HEK293 (cell line): ENCODE results near the gene YTHDC2.
A peak's percentile ranks its signal among the peaks of the same experiment; 100 is the strongest.

Experiments
- CTCF ChIA-PET: fragments of 350-600 bp; formaldehyde crosslinking; extraction: SDS; loops from one replicate; lab custom pipeline; 2021; ENCODE audit warnings: antibody characterized with exemption; lab: Yijun Ruan, JAX
- POLR2A ChIA-PET: fragments of 300-600 bp; formaldehyde crosslinking; extraction: SDS; loops from one replicate; lab custom pipeline; 2020; ENCODE audit warnings: antibody characterized with exemption, inconsistent platforms; lab: Yijun Ruan, JAX
- H3K27ac ChIP-seq: fragments of 200-500 bp; sonication (Bioruptor generic); 2 replicates; pipeline ENCODE4 v1.5.1; 2014; ENCODE audit warnings: low read depth, low read length, control low read depth, inconsistent platforms; ENCODE audit errors: extremely low read depth
- H3K36me3 ChIP-seq, 2 experiments: fragments of 200-500 bp in 1 of 2; sonication (Bioruptor generic) in 1 of 2; 1 replicate in 1 of 2; 2 replicates in 1 of 2; pipeline ENCODE4 v1.5.1; 2014 to 2017; ENCODE audit warnings: inconsistent platforms in 2 of 2, low read length in 2 of 2; ENCODE audit not compliant: control insufficient read depth in 2 of 2, insufficient read depth in 1 of 2
- H3K4me1 ChIP-seq: fragments of 200-500 bp; sonication (Bioruptor generic); 2 replicates; pipeline ENCODE4 v1.5.1; 2014; ENCODE audit warnings: mild to moderate bottlenecking, low read length, inconsistent platforms; ENCODE audit not compliant: control insufficient read depth, insufficient read depth
- H3K4me3 ChIP-seq: 2 replicates; pipeline ENCODE4 v1.5.1; 2011; ENCODE audit warnings: low read depth, mild to moderate bottlenecking, control low read depth, low read length, moderate library complexity
- H3K9me3 ChIP-seq: fragments of 200-500 bp; sonication (Bioruptor generic); 2 replicates; pipeline ENCODE4 v1.5.1; 2014; ENCODE audit warnings: low read depth, low read length, inconsistent platforms; ENCODE audit not compliant: control insufficient read depth, insufficient read depth
- AEBP2 ChIP-seq: fragments of 450-650 bp; formaldehyde crosslinking; IDR thresholded peaks from 2 replicates; pipeline ENCODE4 v1.5.1; 2016; ENCODE audit warnings: missing biosample characterization, missing genetic modification characterization, borderline replicate concordance
- EGR2 ChIP-seq: fragments of 450-650 bp; formaldehyde crosslinking; IDR thresholded peaks from 2 replicates; pipeline ENCODE4 v1.5.1; 2016; ENCODE audit warnings: low read depth, missing biosample characterization, missing genetic modification characterization
- PRDM10 ChIP-seq: fragments of 450-650 bp; formaldehyde crosslinking; IDR thresholded peaks from 2 replicates; pipeline ENCODE4 v1.5.1; 2016; ENCODE audit warnings: missing biosample characterization, missing genetic modification characterization
- SCRT1 ChIP-seq: fragments of 450-650 bp; formaldehyde crosslinking; IDR thresholded peaks from 2 replicates; pipeline ENCODE4 v1.5.1; 2016; ENCODE audit warnings: missing biosample characterization, missing genetic modification characterization, borderline replicate concordance
- TCF7L2 ChIP-seq: IDR thresholded peaks from 2 replicates; pipeline ENCODE4 v1.6.1; 2011; ENCODE audit warnings: low read depth, mild to moderate bottlenecking, inconsistent platforms, low read length, moderate library complexity, borderline replicate concordance
- WT1 ChIP-seq: fragments of 450-650 bp; formaldehyde crosslinking; IDR thresholded peaks from 2 replicates; pipeline ENCODE4 v1.5.1; 2016; ENCODE audit warnings: missing biosample characterization, missing genetic modification characterization
- ZBTB1 ChIP-seq: fragments of 450-650 bp; formaldehyde crosslinking; IDR thresholded peaks from 2 replicates; pipeline ENCODE4 v1.5.1; 2016; ENCODE audit warnings: missing biosample characterization, missing genetic modification characterization
- ZBTB20 ChIP-seq: fragments of 450-650 bp; formaldehyde crosslinking; IDR thresholded peaks from 2 replicates; pipeline ENCODE4 v1.5.1; 2016; ENCODE audit warnings: missing biosample characterization, missing genetic modification characterization
- ZBTB8A ChIP-seq: fragments of 450-650 bp; formaldehyde crosslinking; IDR thresholded peaks from 2 replicates; pipeline ENCODE4 v1.5.1; 2016; ENCODE audit warnings: missing biosample characterization, missing genetic modification characterization
- ZEB2 ChIP-seq: fragments of 450-650 bp; formaldehyde crosslinking; IDR thresholded peaks from 2 replicates; pipeline ENCODE4 v1.5.1; 2016; ENCODE audit warnings: missing biosample characterization, missing genetic modification characterization
- ZNF169 ChIP-seq: fragments of 450-650 bp; formaldehyde crosslinking; IDR thresholded peaks from 2 replicates; pipeline ENCODE4 v1.5.1; 2016; ENCODE audit warnings: missing biosample characterization, missing genetic modification characterization
- ZNF24 ChIP-seq: fragments of 450-650 bp; formaldehyde crosslinking; IDR thresholded peaks from 2 replicates; pipeline ENCODE4 v1.5.1; 2016; ENCODE audit warnings: missing biosample characterization, missing genetic modification characterization
- ZNF292 ChIP-seq: fragments of 450-650 bp; formaldehyde crosslinking; IDR thresholded peaks from 2 replicates; pipeline ENCODE4 v1.5.1; 2016; ENCODE audit warnings: low read depth, missing biosample characterization, missing genetic modification characterization, borderline replicate concordance
- ZNF362 ChIP-seq: fragments of 450-650 bp; formaldehyde crosslinking; IDR thresholded peaks from 2 replicates; pipeline ENCODE4 v1.5.1; 2016; ENCODE audit warnings: missing biosample characterization, missing genetic modification characterization
- ZNF366 ChIP-seq: fragments of 450-650 bp; formaldehyde crosslinking; conservative IDR thresholded peaks from 2 replicates; pipeline ENCODE4 v1.5.1; 2016; ENCODE audit warnings: missing biosample characterization, missing genetic modification characterization
- ZNF398 ChIP-seq: fragments of 450-650 bp; formaldehyde crosslinking; IDR thresholded peaks from 2 replicates; pipeline ENCODE4 v1.5.1; 2017; ENCODE audit warnings: missing biosample characterization, missing genetic modification characterization
- ZNF518A ChIP-seq: fragments of 450-650 bp; formaldehyde crosslinking; conservative IDR thresholded peaks from 2 replicates; pipeline ENCODE4 v1.5.1; 2016; ENCODE audit warnings: low read depth, missing biosample characterization, missing genetic modification characterization
- ZNF571 ChIP-seq: fragments of 450-650 bp; formaldehyde crosslinking; IDR thresholded peaks from 2 replicates; pipeline ENCODE4 v1.5.0; 2017; ENCODE audit warnings: missing biosample characterization, missing genetic modification characterization
- ZNF626 ChIP-seq: fragments of 450-650 bp; sonication (Bioruptor Pico); formaldehyde crosslinking; IDR thresholded peaks from 2 replicates; pipeline ENCODE4 v1.5.1; 2018; ENCODE audit warnings: missing biosample characterization, missing genetic modification characterization, inconsistent platforms
- ZNF639 ChIP-seq: fragments of 450-650 bp; formaldehyde crosslinking; IDR thresholded peaks from 2 replicates; pipeline ENCODE4 v1.5.1; 2016; ENCODE audit warnings: missing biosample characterization, missing genetic modification characterization
- ZSCAN30 ChIP-seq: fragments of 450-650 bp; IDR thresholded peaks from 2 replicates; pipeline ENCODE4 v1.5.1; 2018; ENCODE audit warnings: missing biosample characterization, mild to moderate bottlenecking, missing genetic modification characterization, moderate library complexity

YTHDC2 gene

GRCh38 chr5:113489299-113489698 is 24.2 kb upstream of the YTHDC2 start:
- Histone ChIP-seq H3K9me3 (no peaks in the 10 kb centered on the region), H3K27ac (peak overlapping the region; percentile 68; the same call in 1 of the 2 replicates), H3K4me3 (no peak overlapping the region), H3K4me1 (peaks cover 15% of the 10 kb centered on the region), H3K36me3 (no peaks in the 10 kb centered on the region)
- POLR2A ChIA-PET = interaction anchor here (1.2 kb wide), 2 partner anchors 25 to 33 kb away, joined by 3 to 4 read pairs; partner anchors contain the start of gene YTHDC2
- CTCF ChIA-PET = interaction anchor here (0.7 to 1.2 kb wide), 2 partner anchors 154 to 493 kb away, joined by 3 read pairs; no protein-coding TSS in a partner anchor
- TF ChIP-seq ZNF292 (tag by site-specific recombination) = no peak
- no peak for TF ChIP-seq ZNF571 (tag by site-specific recombination)
- TF ChIP-seq EGR2 = no peak
- TF ChIP-seq ZBTB20 (tag by site-specific recombination) = peak; percentile 33
- TF ChIP-seq ZNF626 (tag by site-specific recombination) = 0 out of 2 replicates have a peak, but pooled peaks have one; percentile 29
- peak; percentile 66 for TF ChIP-seq ZNF639 (tag by site-specific recombination)
- TF ChIP-seq AEBP2 (tag by site-specific recombination) = no peak
- peak; percentile 12; the same call in 1 of the 2 replicates for TF ChIP-seq ZBTB8A (tag by site-specific recombination)
- peak; percentile 38; the same call in 1 of the 2 replicates for TF ChIP-seq ZNF398 (tag by site-specific recombination)
- no peak for TF ChIP-seq ZNF169 (tag by site-specific recombination)
- peak; percentile 68; the same call in 1 of the 2 replicates for TF ChIP-seq ZNF24 (tag by site-specific recombination)
- peak; percentile 96 for TF ChIP-seq ZSCAN30 (tag by site-specific recombination)
- TF ChIP-seq TCF7L2 = no peak
- TF ChIP-seq ZNF366 (tag by site-specific recombination) = peak; percentile 20; the same call in 1 of the 2 replicates
- TF ChIP-seq ZNF362 (tag by site-specific recombination) = no peak
- TF ChIP-seq SCRT1 (tag by site-specific recombination) = no peak
- TF ChIP-seq ZNF518A (tag by site-specific recombination) = 0 out of 2 replicates have a peak, but pooled peaks have one; percentile 15
- TF ChIP-seq PRDM10 = peak; percentile 83
- no peak for TF ChIP-seq ZEB2 (tag by site-specific recombination)
- no peak for TF ChIP-seq WT1 (tag by site-specific recombination)
- no peak for TF ChIP-seq ZBTB1 (tag by site-specific recombination)
